ENCODE measurements around the gene SRD5A3. TPM values are rescaled to one million over a fixed set of nuclear protein-coding genes. Genes with fewer than 3 reads are reported as not detected.

The SRD5A3 gene
- total RNA-seq, 1 donor from 2014 or later: 5.5 TPM

DNA sequence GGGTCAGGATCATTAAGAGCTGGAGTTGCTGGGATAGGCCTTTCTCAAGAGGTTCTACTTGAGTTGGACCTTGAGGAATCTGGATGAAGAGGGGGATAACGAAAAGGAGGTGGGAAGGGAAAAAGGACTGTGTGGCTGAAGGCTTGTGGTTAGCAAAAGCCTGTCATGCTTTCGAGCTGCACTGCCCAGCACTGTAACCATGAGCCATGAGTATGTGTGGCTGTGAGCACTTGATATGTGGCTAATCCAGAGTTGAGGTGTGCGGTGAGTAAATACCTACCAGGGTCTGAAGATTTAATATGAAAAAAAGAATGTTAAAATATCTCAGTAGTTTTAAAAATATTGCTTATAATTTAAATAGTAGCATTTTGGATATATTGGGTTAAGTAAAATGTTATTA, 61.1 kb downstream of the SRD5A3 start:
- H3K4me3 ChIP-seq (ENCODE audit: low read depth, low read length): no peak overlapping the region
- H3K36me3 ChIP-seq (ENCODE audit: control insufficient read depth, insufficient read depth, low read length): peaks cover 18% of the 10 kb centered on the region
- no peak for DNase-seq (ENCODE audit: low read depth)
- TF ChIP-seq CTCF (IDR thresholded peaks at IDR 0.05; ENCODE audit: insufficient read depth, low read length, severe bottlenecking): no peak
- no peaks in the 10 kb centered on the region for H3K27me3 ChIP-seq (ENCODE audit: control insufficient read depth, insufficient read depth, low read length)
- no peak for FAIRE-seq

DNA sequence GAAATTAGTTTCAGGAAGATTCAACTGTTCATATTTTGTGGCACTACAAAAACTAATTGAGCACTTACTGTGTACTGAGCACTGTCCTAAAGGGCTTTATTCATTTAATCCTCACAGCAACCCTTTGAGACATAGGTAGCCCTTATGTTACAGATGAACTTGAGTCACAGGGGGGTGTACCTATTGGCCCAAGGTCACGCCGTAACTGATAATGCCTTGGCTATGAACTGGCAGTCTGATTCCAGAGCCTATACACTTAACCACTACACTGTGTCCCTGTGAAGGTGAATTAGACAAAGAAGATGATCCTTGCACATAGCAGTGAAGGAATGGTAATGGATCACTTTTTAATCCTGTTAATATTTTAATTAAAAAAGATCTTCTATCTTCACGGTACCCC, 61.7 kb downstream of the SRD5A3 start:
- no peaks in the 10 kb centered on the region for H3K27me3 ChIP-seq (ENCODE audit: control insufficient read depth, insufficient read depth, low read length)
- TF ChIP-seq CTCF (IDR thresholded peaks at IDR 0.05; ENCODE audit: insufficient read depth, low read length, severe bottlenecking): no peak
- FAIRE-seq: no peak
- peaks cover 18% of the 10 kb centered on the region for H3K36me3 ChIP-seq (ENCODE audit: control insufficient read depth, insufficient read depth, low read length)
- no peak overlapping the region for H3K4me3 ChIP-seq (ENCODE audit: low read depth, low read length)
- no peak for DNase-seq (ENCODE audit: low read depth)

GRCh38 chr4:55409468-55410171, 63.6 kb downstream of the SRD5A3 start:
- H3K27me3 ChIP-seq (ENCODE audit: control insufficient read depth, insufficient read depth, low read length): no peaks in the 10 kb centered on the region
- peaks cover 16% of the 10 kb centered on the region for H3K36me3 ChIP-seq (ENCODE audit: control insufficient read depth, insufficient read depth, low read length)
- DNase-seq (ENCODE audit: low read depth): no peak
- no peak for FAIRE-seq
- H3K4me3 ChIP-seq (ENCODE audit: low read depth, low read length): no peak overlapping the region
- TF ChIP-seq CTCF (IDR thresholded peaks at IDR 0.05; ENCODE audit: insufficient read depth, low read length, severe bottlenecking): no peak

GRCh38 chr4:55410431-55410830, 64.4 kb downstream of the SRD5A3 start:
- peaks cover 17% of the 10 kb centered on the region for H3K36me3 ChIP-seq (ENCODE audit: control insufficient read depth, insufficient read depth, low read length)
- TF ChIP-seq CTCF (IDR thresholded peaks at IDR 0.05; ENCODE audit: insufficient read depth, low read length, severe bottlenecking): no peak
- no peaks in the 10 kb centered on the region for H3K27me3 ChIP-seq (ENCODE audit: control insufficient read depth, insufficient read depth, low read length)
- DNase-seq (ENCODE audit: low read depth) (no peak), FAIRE-seq (no peak)
- no peak overlapping the region for H3K4me3 ChIP-seq (ENCODE audit: low read depth, low read length)

DNA sequence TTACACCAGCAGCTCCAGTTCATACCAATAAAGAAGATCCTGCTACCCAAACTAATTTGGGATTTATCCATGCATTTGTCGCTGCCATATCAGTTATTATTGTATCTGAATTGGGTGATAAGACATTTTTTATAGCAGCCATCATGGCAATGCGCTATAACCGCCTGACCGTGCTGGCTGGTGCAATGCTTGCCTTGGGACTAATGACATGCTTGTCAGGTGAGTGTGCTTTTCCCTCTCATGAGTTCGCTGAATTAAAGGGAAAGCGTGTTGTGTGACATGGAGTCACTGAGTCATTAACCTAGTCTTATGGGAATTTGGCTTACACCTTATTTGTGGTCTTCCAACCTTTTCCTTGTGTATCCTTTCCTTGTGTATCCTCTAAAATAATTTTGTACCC, 65.6 kb downstream of the SRD5A3 start:
- Histone ChIP-seq H3K27me3 (ENCODE audit: control insufficient read depth, insufficient read depth, low read length) (no peaks in the 10 kb centered on the region), H3K36me3 (ENCODE audit: control insufficient read depth, insufficient read depth, low read length) (peaks cover 17% of the 10 kb centered on the region), H3K4me3 (ENCODE audit: low read depth, low read length) (no peak overlapping the region)
- no peak for TF ChIP-seq CTCF (IDR thresholded peaks at IDR 0.05; ENCODE audit: insufficient read depth, low read length, severe bottlenecking)
- DNase-seq (ENCODE audit: low read depth): no peak
- FAIRE-seq: no peak

- no peak overlapping the region for H3K4me3 ChIP-seq (ENCODE audit: low read depth, low read length)
- no peak for FAIRE-seq
- no peak for TF ChIP-seq CTCF (IDR thresholded peaks at IDR 0.05; ENCODE audit: insufficient read depth, low read length, severe bottlenecking)
- H3K27me3 ChIP-seq (ENCODE audit: control insufficient read depth, insufficient read depth, low read length): no peaks in the 10 kb centered on the region
- H3K36me3 ChIP-seq (ENCODE audit: control insufficient read depth, insufficient read depth, low read length): peaks cover 24% of the 10 kb centered on the region
- DNase-seq (ENCODE audit: low read depth): no peak
These were observed 70.1 kb downstream of the SRD5A3 start for GRCh38 chr4:55416176-55416575.
